Superior temporal gyrus (tissue), 1 donor: ENCODE data around the gene VGF.
"Not testable (repeated sequence)": the region's sequence is repeated elsewhere in the genome, so short reads cannot be mapped to it uniquely, and the experiment has no call there.

Experiments
- DNase-seq: peaks from one replicate; pipeline ENCODE4 v3.0.0-alpha.2; 2016; ENCODE audit errors: extremely low spot score

VGF gene

DNA sequence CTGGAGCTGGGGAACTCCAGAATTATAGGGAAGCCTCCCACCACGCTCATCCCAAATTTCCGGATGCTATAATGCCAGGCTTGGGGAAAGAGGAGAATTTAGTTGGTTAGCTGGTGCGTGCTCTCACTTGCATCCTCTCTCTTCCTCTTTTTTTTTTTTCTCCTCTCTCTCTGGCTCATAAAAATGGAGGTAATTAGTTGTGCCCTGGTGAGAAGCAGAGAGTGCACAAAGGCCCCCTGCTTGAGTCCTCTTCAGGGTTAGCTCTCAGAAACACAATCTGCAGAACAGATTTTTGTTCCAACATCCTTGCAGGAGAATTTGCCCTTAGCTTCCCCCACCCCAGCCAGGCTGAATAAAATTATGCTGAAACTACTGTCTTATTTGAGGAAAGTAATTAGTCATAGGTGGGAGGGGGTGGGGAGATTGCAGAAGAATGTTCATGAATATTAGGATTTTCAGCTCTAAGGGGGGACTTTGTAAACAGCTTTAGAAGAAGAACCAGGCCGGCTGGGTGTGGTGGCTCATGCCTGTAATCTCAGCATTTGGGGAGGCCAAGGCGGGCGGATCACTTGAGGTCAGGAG, 30.9 kb downstream of the VGF start:
- no peak for DNase-seq

DNA sequence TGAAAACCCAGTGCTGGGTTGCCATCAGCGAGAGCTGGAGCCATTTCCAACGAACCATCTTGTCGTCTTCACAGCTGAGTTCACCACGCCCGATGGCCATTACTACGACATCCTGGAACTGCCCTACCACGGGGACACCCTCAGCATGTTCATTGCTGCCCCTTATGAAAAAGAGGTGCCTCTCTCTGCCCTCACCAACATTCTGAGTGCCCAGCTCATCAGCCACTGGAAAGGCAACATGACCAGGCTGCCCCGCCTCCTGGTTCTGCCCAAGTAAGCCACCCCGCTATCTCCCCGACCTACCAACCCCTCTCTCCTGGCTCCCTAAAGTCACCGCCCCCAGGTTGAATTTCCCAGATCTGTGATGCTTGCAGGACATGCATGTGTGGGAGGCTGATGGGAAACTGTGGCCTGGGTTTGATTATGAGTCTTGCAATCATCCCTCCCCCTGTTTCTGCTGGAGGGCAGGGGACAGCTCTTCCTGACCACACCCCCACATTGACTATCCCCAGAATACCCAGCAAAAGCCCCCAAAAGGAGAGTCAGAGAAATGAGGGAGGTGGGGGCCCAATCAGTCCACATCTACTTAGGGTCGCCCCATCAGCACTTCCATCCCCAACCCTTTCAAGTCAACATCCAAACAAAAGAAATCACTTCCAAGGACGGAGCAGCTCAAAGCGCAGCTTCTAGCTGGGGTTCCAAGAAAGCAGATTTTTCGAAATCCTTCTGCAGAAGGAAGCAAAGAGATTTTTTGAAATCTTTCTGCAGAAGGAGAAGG, 31.6 kb downstream of the VGF start:
- no peak for DNase-seq

DNA sequence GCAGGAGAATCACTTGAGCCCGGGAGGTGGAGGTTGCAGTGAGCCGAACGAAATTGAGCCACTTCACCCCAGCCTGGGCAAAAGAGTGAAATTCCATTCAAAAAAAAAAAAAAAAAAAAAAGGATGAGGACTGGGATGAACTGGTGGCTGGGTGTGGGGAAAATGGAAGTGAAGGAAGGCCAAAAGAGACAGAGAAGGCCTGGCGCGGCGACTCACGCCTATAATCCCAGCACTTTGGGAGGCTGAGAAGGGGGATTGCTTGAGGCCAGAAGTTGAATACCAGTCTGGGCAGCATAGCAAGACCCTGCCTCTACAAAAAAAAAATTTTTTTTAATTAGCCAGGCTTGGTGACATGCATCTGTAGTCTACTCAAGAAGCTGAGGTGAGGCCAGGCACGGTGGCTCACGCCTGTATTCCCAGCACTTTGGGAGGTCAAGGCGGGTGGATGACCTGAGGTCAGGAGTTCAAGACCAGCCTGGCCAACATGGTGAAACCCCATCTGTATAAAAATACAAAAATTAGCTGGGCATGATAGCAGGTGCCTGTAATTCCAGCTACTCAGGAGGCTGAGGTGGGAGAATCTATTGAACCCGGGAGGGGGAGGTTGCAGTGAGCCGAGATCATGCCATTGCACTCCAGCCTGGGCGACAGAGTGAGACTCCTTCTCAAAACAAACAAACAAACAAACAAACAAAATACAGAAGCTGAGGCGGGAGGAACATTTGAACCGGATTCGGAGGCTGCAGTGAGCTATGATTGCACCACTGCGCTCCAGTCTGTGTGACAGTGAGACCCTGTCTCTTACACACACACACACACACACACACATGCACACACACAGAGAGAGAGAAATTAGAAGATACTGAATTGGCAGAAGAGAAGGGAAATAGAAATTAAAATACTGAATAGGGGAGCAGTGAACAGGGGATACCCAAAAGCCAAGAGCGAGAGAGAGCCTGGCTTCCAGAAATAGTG, 32.5 kb downstream of the VGF start:
- not testable (repeated sequence) for DNase-seq

DNA sequence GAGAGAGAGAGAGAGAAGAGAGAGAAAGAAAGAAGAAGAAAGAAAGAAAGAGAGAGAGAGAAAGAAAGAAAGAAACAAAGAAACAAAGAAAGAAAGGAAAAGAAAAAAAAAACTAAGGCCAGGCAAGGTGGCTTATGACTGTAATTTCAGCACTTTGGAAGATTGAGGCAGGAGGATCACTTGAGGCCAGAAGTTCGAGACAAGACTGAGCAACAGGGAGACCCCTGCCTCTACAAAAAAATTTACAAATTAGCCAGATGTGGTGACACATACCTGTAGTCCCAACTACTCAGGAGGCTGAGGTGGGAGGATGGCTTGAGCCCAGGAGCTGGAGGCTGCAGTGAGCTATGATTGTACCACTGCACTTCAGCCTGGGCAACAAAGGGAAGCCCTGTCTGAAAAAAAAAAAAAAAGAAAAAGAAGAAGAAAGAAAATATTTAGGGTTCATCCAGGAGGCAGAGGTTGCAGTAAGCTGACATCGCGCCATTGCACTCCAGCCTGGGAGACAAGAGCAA, 35.7 kb downstream of the VGF start:
- DNase-seq, result no peak

DNA sequence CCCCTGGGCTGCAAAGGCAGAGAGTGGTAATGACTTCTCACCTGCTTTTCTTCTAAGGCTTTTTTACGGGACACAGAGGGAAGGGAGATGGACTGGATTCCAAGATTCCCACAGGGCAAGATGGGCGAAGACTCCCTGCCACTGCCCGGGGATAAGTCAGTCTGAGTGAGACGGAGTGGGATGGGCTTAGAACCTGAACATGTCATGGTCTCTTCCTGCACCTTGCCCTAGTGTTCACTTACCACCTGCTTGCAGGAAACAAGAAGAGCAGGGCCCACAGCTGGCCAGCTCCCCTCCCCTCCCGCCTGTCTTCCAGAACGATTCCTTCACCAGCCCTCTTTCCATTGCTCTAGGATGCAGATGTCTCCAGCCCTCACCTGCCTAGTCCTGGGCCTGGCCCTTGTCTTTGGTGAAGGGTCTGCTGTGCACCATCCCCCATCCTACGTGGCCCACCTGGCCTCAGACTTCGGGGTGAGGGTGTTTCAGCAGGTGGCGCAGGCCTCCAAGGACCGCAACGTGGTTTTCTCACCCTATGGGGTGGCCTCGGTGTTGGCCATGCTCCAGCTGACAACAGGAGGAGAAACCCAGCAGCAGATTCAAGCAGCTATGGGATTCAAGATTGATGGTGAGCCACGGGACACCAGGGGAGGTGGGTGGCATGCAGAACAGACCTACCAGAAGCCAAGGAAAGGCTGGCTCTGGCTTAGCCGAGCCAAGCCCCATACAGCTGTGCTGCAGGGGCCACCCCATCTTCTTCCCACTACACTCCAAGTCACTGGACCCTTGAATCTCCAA, 37.1 kb downstream of the VGF start:
- DNase-seq, result no peak

DNA sequence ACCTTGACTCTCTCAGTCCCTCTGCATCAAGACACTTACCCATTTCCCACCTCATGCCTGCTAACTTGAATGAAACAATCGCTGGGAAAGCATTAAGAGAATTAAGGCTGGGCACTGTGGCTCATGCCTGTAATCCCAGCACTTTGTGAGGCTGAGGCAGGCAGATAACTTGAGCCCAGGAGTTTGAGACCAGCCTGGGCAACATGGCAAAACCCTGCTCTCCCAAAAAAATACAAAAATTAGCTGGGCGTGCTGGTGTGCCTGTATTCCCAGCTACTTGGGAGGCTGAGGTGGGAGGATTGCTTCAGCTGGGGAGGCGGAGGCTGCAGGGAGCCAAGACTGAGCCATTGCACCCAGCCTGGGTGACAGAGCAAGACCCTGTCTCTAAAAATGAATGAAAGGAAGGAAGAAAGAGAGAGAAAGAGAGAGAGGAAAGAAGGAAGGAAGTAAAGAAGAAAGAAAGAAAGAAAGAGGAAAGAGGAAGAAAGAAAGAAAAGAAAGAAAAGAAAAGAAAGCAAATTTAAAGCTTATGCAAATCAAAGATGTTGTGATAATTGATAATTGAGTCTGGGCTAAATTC, 37.8 kb downstream of the VGF start:
- DNase-seq, result no peak

DNA sequence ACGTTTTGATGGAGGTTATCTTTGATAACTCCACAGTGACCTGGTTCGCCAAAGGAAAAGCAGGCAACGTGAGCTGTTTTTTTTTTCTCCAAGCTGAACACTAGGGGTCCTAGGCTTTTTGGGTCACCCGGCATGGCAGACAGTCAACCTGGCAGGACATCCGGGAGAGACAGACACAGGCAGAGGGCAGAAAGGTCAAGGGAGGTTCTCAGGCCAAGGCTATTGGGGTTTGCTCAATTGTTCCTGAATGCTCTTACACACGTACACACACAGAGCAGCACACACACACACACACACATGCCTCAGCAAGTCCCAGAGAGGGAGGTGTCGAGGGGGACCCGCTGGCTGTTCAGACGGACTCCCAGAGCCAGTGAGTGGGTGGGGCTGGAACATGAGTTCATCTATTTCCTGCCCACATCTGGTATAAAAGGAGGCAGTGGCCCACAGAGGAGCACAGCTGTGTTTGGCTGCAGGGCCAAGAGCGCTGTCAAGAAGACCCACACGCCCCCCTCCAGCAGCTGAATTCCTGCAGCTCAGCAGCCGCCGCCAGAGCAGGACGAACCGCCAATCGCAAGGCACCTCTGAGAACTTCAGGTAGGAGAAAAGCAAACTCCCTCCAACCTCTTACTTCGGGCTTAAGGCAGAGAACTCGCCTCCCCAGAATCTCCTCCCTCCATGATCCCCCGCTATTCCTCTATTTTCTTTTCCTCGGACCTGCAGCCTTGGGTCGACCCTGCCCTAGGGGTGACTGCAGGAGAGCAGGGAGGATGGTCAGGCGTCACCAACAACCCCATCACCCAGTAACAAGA, 38.5 kb downstream of the VGF start, which contains the start of gene SERPINE1:
SERPINE1 (plus strand) TSS at position 454 of the 809 bp plus-strand sequence. CDS start 1,290 bp downstream, outside the sequence.
- DNase-seq, result peak; percentile 17

DNA sequence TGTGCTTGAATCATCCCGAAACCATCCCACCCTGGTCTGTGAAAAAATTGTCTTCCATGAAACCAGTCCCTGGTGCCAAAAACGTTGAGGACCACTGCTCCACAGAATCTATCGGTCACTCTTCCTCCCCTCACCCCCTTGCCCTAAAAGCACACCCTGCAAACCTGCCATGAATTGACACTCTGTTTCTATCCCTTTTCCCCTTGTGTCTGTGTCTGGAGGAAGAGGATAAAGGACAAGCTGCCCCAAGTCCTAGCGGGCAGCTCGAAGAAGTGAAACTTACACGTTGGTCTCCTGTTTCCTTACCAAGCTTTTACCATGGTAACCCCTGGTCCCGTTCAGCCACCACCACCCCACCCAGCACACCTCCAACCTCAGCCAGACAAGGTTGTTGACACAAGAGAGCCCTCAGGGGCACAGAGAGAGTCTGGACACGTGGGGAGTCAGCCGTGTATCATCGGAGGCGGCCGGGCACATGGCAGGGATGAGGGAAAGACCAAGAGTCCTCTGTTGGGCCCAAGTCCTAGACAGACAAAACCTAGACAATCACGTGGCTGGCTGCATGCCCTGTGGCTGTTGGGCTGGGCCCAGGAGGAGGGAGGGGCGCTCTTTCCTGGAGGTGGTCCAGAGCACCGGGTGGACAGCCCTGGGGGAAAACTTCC, 39.2 kb downstream of the VGF start:
- no peak for DNase-seq

DNA sequence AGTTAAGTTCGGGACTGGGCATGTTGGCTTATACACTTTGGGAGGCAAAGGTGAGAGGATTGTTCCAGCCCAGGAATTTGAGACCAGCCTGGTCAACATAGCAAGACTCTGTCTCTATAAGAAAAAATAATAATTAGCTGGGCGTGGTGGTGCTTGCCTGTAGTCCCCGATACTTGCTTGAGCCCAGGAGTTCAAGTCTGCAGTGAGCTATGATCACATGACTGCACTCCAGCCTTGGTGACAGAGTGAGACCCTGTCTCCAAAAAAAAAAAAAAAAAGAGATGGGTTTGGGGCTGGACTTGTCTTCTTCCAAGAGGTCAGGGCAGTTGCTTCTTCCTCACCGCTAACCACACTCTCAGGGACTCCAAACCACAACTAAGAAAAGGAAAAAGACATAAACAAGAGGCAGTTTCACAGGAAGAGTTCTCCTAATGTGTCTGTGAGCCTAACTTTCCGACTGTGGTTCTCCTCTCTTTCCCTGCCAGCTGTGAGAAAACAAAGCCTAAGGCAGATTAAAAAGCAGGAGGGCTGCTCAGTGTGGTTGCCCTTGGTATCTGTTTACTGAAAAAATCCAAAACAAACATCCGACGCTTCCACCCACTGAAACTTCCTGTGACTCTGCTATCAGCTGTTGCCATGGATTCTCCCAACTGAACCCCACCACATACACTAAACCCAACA, 40.9 kb downstream of the VGF start:
- no peak for DNase-seq

DNA sequence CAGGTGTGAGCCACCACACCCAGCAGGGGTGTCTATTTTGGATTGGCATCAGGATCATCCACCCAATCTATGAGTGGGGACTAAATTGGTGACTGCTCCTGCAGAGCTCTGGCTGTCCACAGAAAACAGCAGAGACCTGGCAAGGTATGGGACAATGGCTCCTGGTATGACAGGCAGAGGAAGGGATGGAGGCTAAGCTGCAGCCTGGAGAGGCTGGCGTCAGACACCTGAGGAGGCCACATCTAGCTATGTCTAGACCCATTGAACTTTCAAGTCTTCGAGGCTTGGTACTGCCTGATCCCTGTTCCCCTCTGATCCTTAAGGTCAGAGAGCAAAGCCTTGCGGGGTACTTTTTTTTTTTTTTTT, 41.7 kb downstream of the VGF start:
- no peak for DNase-seq

DNA sequence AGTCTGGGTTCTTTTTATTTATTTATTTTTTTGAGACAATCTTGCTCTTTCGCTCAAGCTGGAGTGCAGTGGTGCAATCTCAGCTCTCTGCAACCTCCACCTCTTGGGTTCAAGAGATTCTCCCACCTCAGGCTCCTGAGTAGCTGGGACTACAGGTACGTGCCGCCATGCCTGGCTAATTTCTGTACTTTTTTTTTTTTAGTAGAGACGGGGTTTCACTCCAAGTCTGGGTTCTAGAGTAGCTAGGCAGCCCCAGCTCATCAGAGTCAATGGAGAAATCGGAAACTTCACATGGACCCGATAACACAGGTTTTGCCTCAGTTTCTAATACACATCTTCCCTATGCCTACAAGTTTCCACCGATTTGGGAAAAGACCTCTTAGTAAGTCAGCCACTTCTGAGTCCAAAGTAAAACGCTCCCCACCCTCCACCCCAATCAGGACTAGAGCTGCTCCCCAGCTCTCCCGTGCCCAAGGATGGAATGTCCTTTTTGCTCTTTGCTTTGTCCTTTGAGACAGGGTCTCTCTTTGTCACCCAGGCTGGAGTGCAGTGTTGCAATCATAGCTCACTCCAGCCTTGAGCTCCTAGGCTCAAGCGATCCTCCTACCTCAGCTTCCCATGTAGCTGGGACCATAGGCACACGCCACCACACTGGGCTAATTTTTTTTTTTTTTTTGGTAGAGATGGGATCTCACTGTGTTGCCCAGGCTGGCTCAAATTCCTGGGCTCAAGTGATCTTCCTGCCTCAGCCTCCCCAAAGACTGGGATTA, 42.3 kb downstream of the VGF start:
- DNase-seq, result no peak

DNA sequence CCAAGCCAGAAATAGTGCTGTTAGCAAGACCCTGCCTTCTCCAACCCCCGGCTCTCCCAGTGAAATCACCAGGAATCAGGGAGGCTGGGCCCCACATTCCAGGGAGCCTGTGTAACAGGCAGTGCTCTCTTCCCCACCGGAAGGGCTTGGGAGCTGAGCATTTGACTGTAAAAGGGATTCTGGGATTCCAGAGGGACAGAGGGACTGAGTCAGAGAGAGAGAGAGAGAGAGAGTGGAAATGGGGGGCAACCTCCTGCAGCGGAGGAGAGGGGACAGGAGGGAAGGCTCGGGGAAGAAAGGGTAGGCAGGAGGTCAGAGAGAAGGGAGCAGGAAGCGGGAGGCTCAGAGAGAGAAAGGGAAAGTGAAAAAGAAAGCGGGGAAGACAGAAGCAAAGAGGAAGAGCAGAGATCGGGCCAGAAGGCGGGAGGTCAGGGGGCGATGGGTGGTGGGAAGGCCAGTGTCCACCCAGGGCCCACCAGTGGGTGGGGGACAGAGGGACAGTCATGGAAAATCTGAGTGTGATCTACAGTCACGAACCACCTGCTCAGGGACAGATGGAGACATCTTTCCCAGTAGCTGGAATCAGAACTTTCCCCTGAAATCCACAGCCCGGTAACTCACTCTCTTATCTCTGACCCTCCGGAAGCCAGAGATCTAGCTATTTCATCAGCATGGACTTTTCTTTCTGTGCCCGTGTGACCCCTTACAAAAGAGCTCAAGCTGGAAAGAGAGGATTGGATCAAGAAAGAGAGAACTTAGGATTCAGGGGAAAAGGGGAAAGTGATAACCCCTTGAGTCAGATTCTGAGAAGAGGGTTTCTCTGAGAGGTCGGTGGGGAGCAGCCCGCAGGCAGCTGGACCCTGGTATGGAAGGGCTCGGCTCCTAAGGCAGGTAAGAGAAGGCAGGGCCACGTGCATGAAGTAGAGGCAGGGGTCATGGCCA, 43.1 kb downstream of the VGF start:
- no peak for DNase-seq

DNA sequence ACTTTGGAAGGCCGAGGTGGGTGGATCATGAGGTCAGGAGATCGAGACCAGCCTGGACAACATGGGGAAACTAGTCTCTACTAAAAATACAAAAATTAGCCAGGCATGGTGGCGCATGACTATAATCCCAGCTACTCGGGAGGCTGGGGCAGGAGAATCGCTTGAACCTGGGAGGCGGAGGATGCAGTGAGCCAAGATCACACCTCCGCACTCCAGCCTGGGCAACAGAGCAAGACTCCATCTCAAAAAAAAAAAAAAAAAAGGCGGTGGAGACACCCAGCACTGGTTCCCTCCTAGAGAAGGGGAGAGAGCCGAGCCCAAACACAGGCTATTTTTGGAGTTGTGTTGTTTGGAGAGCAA, 43.8 kb downstream of the VGF start:
- DNase-seq, result not testable (repeated sequence)

DNA sequence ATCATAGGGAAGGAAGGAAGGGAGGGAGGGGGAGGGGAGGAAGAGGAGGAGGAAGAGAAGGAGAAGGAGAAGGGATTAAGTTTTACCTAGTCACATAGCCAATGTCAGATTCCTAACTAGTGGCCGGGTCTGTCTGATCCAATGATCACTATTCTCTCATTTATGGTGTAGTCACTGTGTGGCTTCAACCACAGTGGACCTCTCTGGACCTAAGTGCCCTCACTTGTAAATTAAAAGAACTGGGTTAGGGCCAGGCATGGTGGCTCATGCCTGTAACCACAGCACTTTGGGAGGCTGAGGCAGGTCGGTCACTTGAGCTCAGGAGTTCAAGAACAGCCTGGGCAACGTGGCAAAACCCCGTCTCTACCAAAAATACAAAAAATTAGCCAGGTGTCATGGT, 45.1 kb downstream of the VGF start:
- no peak for DNase-seq

DNA sequence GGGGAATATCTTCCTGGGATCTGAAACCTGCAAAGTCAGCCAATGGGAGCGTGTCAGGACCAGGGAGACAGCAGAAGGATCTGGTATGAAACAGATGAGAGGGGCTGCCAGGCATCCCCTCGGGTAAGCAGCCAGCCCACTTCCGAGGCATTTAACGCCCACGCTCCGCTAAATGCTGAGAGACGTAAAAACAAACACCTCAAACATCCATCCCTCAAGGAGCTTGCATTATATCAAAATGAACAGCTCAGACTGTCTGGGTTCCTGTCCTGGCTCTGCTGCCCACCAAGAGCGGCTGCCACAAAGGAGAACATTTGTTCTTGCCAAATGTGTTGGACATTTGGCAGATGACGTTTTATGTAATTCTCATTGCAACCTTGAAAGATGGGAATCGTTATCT, 45.5 kb downstream of the VGF start:
- no peak for DNase-seq

DNA sequence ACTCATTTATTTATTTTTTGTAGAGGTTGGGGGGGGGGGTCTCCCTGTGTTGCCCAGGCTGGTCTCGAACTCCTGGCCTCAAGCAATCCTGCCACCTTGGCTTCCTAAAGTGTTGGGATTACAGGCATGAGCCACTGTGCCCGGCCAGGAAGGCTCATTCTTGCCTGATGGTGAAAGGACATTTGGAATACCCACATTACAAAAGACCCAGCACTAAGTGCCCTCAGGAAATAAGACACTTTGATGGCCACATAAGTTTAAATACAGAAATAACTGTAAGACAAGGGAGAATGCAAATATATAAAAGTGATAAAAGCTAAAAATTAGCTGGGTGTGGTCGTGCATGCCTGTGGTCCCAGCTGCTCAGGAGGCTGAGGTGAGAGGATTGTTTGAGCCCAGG, 46.5 kb downstream of the VGF start:
- DNase-seq, result no peak

DNA sequence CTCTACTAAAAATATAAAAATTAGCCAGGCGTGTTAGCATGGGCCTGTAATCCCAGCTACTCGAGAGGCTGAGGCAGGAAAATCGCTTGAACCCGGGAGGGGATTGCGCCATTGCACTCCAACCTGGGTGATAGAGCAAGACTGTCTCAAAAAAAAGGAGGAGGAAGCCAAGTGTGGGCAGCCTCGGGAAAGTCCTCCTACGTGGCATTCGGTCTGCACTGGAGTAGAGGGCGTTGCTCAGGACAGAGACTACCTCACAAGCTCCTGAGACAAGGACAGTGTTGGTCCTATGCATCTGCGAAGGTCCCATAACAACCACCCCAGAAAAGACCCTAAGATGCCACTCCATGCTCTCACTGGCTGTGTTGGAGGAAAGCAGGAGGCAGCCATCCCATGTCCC, 48.5 kb downstream of the VGF start:
- DNase-seq, result no peak
